HFFc6 (cell line): ENCODE measurements around the gene TXNRD1. TPM values are rescaled to one million over a fixed set of nuclear protein-coding genes. Genes with fewer than 3 reads are reported as not detected.

ENCODE experiments used
- DNase-seq: peaks from one replicate; pipeline ENCODE4 v3.0.0-alpha.2; 2018
- H3K27ac Mint-ChIP-seq: 2 replicates; pipeline ENCODE4 v1.8.0; 2020; ENCODE audit warnings: mild to moderate bottlenecking, mixed read lengths
- H3K27me3 Mint-ChIP-seq: 2 replicates; pipeline ENCODE4 v1.8.0; 2021; ENCODE audit warnings: mild to moderate bottlenecking, moderate library complexity, mixed read lengths; ENCODE audit not compliant: insufficient read depth
- H3K36me3 Mint-ChIP-seq: 2 replicates; pipeline ENCODE4 v1.8.0; 2021; ENCODE audit warnings: low read depth, mixed read lengths
- H3K4me1 Mint-ChIP-seq: 2 replicates; pipeline ENCODE4 v1.8.0; 2020; ENCODE audit warnings: low read depth, mixed read lengths
- H3K4me3 Mint-ChIP-seq: 2 replicates; pipeline ENCODE4 v1.8.0; 2020; ENCODE audit warnings: mild to moderate bottlenecking, moderate library complexity, mixed read lengths
- H3K9me3 Mint-ChIP-seq: 2 replicates; pipeline ENCODE4 v1.8.0; 2020; ENCODE audit warnings: mild to moderate bottlenecking, mixed read lengths
- total RNA-seq, 6 experiments: library from RNA; stranded (reverse); fragmentation: NEBNext Ultra II Directional; extraction: Animal tissue kit (Norgen Biotek cat#: 25700); gene quantifications; 2 replicates in 1 of 6; 3 replicates in 5 of 6; pipeline ENCODE4 v1.2.3, GENCODE V29; 2021
- TF ChIP-seq, protein P1 (sequence below): fragments of 200-600 bp; sonication (generic); IDR thresholded peaks from 2 replicates; pipeline ENCODE4 v1.5.0; 2021; ENCODE audit warnings: antibody characterized with exemption, mild to moderate bottlenecking

TXNRD1 gene
- total RNA-seq, 6 experiments from 2014 or later, result 468 to 851 (median 784) TPM

DNA sequence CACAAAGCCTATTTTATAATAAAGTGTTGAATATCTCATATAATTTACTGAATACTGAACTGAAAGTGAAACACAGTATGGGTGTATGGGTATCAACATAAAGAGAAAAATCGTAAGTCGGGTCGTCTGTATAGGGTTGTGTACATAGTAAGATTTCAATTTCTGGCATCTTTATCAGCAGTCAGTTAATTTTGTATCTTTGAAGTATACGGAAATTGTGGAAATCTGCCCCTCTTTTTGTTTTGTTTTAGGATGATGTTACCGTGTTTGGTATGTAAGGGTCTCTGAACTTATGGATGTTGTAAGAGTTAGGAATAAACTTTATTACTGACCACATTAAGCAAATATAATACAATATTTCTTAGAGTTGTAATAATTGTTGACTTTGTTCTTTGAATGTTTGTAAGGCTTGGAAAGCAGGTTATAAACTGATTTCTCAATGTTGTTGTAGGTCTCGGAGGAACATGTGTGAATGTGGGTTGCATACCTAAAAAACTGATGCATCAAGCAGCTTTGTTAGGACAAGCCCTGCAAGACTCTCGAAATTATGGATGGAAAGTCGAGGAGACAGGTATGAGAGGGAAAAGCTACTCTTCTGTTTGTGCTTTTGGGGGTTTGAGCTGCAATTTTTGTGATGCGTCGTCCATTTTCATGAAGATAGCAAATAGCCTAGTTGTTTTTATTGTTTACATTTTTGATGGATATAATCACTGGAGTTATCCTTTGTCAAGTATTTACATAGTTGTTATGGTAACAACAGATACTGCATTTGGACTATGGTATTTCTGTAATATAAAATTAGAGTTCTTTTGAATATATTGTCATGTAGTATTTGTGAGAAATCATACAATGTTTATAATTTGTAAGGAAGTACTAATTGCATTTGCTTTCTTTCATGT lies 100.0 kb downstream of the TXNRD1 start:
- H3K27me3 Mint-ChIP-seq, result peaks cover 28% of the 10 kb centered on the region
- peaks cover 75% of the 10 kb centered on the region for H3K36me3 Mint-ChIP-seq

DNA sequence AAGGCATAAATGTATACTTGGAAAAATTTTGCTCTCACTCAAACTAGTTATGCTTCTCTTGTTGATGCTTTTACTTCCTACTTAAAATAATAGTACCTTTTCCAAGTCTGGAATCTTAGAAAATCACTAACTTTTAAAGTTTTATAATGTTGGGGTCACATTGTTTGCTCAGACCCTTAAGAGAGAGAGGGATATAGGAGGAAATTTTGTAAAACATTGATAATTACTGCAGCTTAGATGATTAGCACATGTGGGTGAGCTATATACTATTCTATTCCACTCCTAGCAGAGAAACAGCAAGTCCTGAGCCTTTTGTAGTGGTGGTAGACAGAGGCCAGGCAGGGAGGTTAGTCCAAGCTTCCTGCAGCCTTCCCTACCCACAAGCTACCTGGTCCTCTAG lies 101.4 kb downstream of the TXNRD1 start:
- H3K4me1 Mint-ChIP-seq, result peaks cover 47% of the 10 kb centered on the region
- TF ChIP-seq, protein P1, sequence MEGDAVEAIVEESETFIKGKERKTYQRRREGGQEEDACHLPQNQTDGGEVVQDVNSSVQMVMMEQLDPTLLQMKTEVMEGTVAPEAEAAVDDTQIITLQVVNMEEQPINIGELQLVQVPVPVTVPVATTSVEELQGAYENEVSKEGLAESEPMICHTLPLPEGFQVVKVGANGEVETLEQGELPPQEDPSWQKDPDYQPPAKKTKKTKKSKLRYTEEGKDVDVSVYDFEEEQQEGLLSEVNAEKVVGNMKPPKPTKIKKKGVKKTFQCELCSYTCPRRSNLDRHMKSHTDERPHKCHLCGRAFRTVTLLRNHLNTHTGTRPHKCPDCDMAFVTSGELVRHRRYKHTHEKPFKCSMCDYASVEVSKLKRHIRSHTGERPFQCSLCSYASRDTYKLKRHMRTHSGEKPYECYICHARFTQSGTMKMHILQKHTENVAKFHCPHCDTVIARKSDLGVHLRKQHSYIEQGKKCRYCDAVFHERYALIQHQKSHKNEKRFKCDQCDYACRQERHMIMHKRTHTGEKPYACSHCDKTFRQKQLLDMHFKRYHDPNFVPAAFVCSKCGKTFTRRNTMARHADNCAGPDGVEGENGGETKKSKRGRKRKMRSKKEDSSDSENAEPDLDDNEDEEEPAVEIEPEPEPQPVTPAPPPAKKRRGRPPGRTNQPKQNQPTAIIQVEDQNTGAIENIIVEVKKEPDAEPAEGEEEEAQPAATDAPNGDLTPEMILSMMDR, result no peak
- peaks cover 13% of the 10 kb centered on the region for H3K9me3 Mint-ChIP-seq
- H3K4me3 Mint-ChIP-seq, result peak overlapping the region; percentile 42; the same call in 1 of the 2 replicates
- H3K27me3 Mint-ChIP-seq, result peaks cover 30% of the 10 kb centered on the region
- peak overlapping the region; percentile 69 for H3K27ac Mint-ChIP-seq
- no peak for DNase-seq
- H3K36me3 Mint-ChIP-seq, result peaks cover 78% of the 10 kb centered on the region

More for the DNA sequence above, 100.0 kb downstream of the TXNRD1 start:
- Mint-ChIP-seq H3K4me3 (peak overlapping the region; percentile 62), H3K27ac (peak overlapping the region; percentile 88), H3K4me1 (peaks cover 43% of the 10 kb centered on the region), H3K9me3 (peaks cover 5% of the 10 kb centered on the region; the same call in 1 of the 2 replicates)
- DNase-seq, result no peak
- TF ChIP-seq, protein P1, result no peak

DNA sequence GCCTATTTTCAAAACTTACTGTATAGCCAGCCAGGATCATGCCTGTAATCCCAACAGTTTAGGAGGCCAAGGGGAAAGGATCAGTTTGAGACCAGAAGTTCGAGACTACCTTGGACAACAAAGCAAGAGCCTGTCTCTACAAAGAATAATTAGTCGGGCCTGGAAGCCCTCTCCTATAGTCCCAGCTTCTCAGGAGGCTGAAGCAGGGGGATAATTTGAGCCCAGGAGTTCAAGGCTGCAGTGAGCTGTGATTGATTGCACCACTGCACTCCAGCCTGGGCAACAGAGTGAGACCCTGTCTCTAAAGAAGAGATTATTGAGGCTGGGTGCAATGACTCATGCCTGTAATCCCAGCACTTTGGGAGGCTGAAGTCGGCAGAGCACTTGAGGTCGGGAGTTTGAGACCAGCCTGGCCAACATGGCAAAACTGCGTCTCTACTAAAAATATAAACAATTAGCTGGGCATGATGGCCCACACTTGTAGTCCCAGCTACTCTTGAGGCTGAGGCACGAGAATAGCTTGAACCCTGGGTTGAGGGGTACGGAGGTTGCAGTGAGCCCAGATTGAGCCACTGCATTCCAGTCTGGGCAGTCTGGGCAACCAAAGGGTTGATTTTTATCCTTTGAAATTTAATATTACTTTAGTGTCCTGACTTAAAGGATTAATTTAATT lies 102.1 kb downstream of the TXNRD1 start:
- no peak for DNase-seq
- TF ChIP-seq, protein P1, result no peak
- peak overlapping the region; percentile 17; the same call in 1 of the 2 replicates for H3K4me3 Mint-ChIP-seq
- peaks cover 31% of the 10 kb centered on the region for H3K27me3 Mint-ChIP-seq
- H3K36me3 Mint-ChIP-seq, result peaks cover 80% of the 10 kb centered on the region
- peaks cover 13% of the 10 kb centered on the region for H3K9me3 Mint-ChIP-seq
- peaks cover 49% of the 10 kb centered on the region for H3K4me1 Mint-ChIP-seq
- H3K27ac Mint-ChIP-seq, result peak overlapping the region; percentile 57

DNA sequence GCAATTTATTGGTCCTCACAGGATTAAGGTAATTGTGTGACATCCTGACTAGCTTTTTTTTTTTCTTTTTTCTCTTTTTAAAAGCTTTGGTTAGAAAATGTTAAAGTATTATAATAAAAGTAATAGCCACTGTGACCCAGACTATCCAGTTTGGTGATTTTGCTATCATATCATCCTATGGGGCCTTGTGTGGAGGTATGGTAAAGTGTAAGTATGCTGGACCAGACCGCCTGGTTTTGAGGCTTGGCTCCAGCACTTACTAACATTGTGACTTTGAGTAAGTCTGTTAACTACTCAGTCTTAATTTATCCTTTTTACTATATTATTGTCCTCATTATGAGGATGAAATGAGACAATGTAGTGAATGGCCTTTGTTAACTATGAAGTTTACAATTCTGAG lies 103.4 kb downstream of the TXNRD1 start:
- Mint-ChIP-seq H3K27me3 (peaks cover 30% of the 10 kb centered on the region), H3K27ac (peak overlapping the region; percentile 58), H3K4me1 (peaks cover 40% of the 10 kb centered on the region), H3K36me3 (peaks cover 73% of the 10 kb centered on the region), H3K4me3 (no peak overlapping the region), H3K9me3 (peaks cover 13% of the 10 kb centered on the region)
- DNase-seq, result no peak
- TF ChIP-seq, protein P1, result no peak

DNA sequence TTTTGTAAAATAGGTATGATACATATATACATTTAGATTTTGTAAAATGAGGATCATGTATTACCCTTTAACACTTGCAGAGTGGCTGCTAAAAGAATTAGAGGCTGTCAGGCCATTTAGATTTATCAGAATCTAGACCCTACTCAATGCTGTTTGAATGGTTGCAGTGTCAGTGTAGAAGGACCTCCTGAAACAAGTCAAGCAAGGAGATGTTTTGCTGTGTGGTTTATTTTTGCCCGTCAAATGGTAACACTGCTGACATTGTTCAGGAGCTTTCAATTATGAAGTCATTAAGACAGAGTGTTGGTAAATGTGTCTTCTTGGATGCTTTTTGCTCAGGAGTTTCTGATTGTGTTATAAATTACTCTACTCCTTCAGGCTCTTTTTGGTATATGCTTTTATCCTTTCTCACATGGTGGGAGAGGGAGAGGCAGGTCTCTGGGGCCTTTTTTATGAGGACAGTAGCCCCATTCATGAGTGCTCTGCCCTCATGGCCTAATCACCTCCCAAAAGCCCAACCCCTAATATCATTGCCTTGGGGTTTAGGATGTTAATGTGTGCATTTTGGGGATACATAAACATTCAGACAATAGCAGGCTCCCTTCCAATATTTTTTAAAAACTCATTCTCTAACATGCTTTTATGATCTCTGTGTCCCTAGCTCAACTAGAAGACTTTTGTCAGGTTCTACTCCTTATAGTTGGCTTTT lies 104.5 kb downstream of the TXNRD1 start:
- TF ChIP-seq, protein P1, result no peak
- H3K27me3 Mint-ChIP-seq, result peaks cover 34% of the 10 kb centered on the region
- peak overlapping the region; percentile 58; the same call in 1 of the 2 replicates for H3K27ac Mint-ChIP-seq
- peaks cover 75% of the 10 kb centered on the region for H3K36me3 Mint-ChIP-seq
- H3K9me3 Mint-ChIP-seq, result peaks cover 13% of the 10 kb centered on the region
- peaks cover 34% of the 10 kb centered on the region for H3K4me1 Mint-ChIP-seq
- DNase-seq, result no peak
- peak overlapping the region; percentile 26; the same call in 1 of the 2 replicates for H3K4me3 Mint-ChIP-seq
